ENCODE data around the gene TEAD4. TPM values are rescaled to one million over a fixed set of nuclear protein-coding genes. Genes with fewer than 3 reads are reported as not detected.

Gene TEAD4
- polyA plus RNA-seq, 1 donor, result 5.5 TPM

DNA sequence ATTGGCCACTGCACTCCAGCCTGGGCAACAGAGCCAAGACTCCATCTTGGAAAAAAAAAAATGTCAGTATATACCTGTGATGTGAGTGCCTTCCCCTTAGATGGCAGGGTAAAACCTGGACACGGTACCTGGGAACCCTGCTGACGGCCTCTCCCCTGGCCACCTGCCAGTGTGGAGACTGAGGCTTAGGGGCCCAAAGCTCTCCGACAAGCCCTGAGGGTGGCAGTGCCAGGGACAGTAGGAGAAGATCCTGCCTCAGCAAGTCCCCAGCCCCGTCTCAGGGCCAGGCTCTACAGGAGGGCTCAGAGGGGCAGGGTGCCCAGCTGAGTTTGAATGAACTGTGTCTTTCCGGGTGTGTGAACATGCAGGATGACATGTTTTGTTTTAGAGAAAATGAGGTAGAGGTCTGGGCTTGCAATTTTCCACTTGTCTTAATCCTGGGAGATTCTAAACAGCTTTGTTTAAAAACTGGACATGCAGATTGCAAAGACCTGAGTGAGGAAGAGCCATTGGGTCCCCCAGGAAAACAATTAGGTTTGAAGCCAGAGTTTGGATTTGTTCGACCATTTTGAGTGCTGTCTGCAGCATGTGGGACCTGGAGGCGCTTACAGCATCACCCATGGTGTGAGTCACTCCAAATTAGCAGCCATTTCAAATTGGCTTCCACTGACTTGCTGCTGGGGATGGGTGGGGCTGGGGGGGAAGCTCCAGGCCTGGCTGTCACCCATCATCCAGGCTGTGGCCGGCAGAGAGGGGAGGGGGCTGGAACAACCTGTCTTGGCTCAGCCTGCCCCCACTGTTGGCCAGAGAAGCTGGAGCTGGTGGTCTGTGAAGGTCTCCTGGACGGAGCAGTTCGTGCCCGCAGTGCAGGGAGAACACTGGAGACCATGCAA, 128.8 kb downstream of the TEAD4 start:
- H3K27ac ChIP-seq (ENCODE audit: low read length), result no peak overlapping the region
- H3K9me3 ChIP-seq (ENCODE audit: control insufficient read depth, low read depth, low read length), result no peaks in the 10 kb centered on the region
- no peak overlapping the region for H3K4me3 ChIP-seq (ENCODE audit: low read length)
- peaks cover 17% of the 10 kb centered on the region for H3K36me3 ChIP-seq (ENCODE audit: control insufficient read depth, insufficient read depth, low read length)
- H3K4me1 ChIP-seq (ENCODE audit: control insufficient read depth, insufficient read depth, low read length), result peaks cover 38% of the 10 kb centered on the region
- DNase-seq, result no peak
- H3K27me3 ChIP-seq (ENCODE audit: control insufficient read depth, insufficient read depth, low read length), result no peaks in the 10 kb centered on the region
- WGBS (ENCODE audit: insufficient coverage, low lambda C conversion rate), result 100% methylated on average over 1 of the region's 11 CpGs

DNA sequence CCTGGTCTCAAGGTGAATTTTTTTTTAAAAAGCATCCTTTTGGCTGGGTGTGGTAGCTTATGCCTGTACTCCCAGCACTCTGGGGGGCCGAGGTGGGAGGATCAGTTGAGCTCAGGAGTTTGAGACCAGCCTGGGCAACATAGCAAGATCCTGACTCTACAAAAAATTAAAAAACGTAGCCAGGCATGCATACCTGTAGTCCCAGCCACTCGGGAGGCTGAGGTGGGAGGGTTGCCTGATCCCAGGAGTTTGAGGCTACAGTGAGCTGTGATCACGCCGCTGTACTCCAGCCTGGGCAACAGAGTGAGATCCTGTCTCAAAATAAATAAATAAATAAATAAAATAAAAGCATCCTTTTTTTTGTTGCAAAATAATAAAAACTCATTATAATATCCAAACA, 130.4 kb downstream of the TEAD4 start:
- Histone ChIP-seq H3K9me3 (ENCODE audit: control insufficient read depth, low read depth, low read length) (no peaks in the 10 kb centered on the region), H3K27me3 (ENCODE audit: control insufficient read depth, insufficient read depth, low read length) (no peaks in the 10 kb centered on the region), H3K4me1 (ENCODE audit: control insufficient read depth, insufficient read depth, low read length) (peaks cover 22% of the 10 kb centered on the region), H3K27ac (ENCODE audit: low read length) (no peak overlapping the region), H3K4me3 (ENCODE audit: low read length) (no peak overlapping the region), H3K36me3 (ENCODE audit: control insufficient read depth, insufficient read depth, low read length) (peaks cover 15% of the 10 kb centered on the region)
- no CpG with 5 or more reads among the region's 5 CpGs for WGBS (ENCODE audit: insufficient coverage, low lambda C conversion rate)
- DNase-seq, result no peak

Other genes with a start within 250 kb of the TEAD4 start
- 60.3 TPM for gene FKBP4, start 164.4 kb upstream of the TEAD4 start, polyA plus RNA-seq
- gene ITFG2, start 146.7 kb upstream of the TEAD4 start, polyA plus RNA-seq, result 42.7 TPM
- 4.2 TPM for gene NRIP2, start 124.4 kb upstream of the TEAD4 start, polyA plus RNA-seq
- 2.8 TPM for gene TEX52, start 102.4 kb upstream of the TEAD4 start, polyA plus RNA-seq
- 18.2 TPM for gene FOXM1, start 82.2 kb upstream of the TEAD4 start, polyA plus RNA-seq
- 24.0 TPM for gene RHNO1, start 82.2 kb upstream of the TEAD4 start, polyA plus RNA-seq
- 12.3 TPM for gene TULP3, start 68.5 kb upstream of the TEAD4 start, polyA plus RNA-seq
- 24.9 TPM for gene TSPAN9, start 118.0 kb downstream of the TEAD4 start, polyA plus RNA-seq